H9 (cell line): ENCODE measurements around the gene TP53BP2. TPM values are rescaled to one million over a fixed set of nuclear protein-coding genes. Genes with fewer than 3 reads are reported as not detected.

Source experiments
- DNase-seq: peaks from one replicate; pipeline ENCODE4 v3.0.0-alpha.2; 2017
- H2AFZ ChIP-seq: one replicate; pipeline ENCODE4 v1.6.1; 2013; ENCODE audit warnings: mild to moderate bottlenecking, low read length, control low read depth, moderate library complexity
- H2AK5ac ChIP-seq: 2 replicates; pipeline ENCODE4 v1.6.1; 2013; ENCODE audit warnings: low read length, control low read depth, mixed read lengths; ENCODE audit not compliant: insufficient read length
- H2BK120ac ChIP-seq: one replicate; pipeline ENCODE4 v1.6.1; 2013; ENCODE audit warnings: low read depth, mild to moderate bottlenecking, low read length, control low read depth, inconsistent platforms; ENCODE audit not compliant: poor library complexity, severe bottlenecking
- H2BK12ac ChIP-seq: 2 replicates; pipeline ENCODE4 v1.6.1; 2013; ENCODE audit warnings: low read length, control low read depth, mixed read lengths, low read depth; ENCODE audit not compliant: insufficient read length
- H2BK15ac ChIP-seq: 2 replicates; pipeline ENCODE4 v1.6.1; 2013; ENCODE audit warnings: low read depth, low read length, control low read depth
- H2BK20ac ChIP-seq: one replicate; pipeline ENCODE4 v1.6.1; 2013; ENCODE audit warnings: low read depth, mild to moderate bottlenecking, low read length, control low read depth, inconsistent platforms; ENCODE audit not compliant: poor library complexity, severe bottlenecking
- H2BK5ac ChIP-seq: 2 replicates; pipeline ENCODE4 v1.6.1; 2013; ENCODE audit warnings: low read length, control low read depth, mixed read lengths; ENCODE audit not compliant: insufficient read length
- H3K14ac ChIP-seq: 2 replicates; pipeline ENCODE4 v1.6.1; 2013; ENCODE audit warnings: low read length, control low read depth; ENCODE audit not compliant: insufficient read depth
- H3K18ac ChIP-seq: 2 replicates; pipeline ENCODE4 v1.6.1; 2013; ENCODE audit warnings: low read depth, mild to moderate bottlenecking, mixed read lengths, low read length, control low read depth; ENCODE audit not compliant: insufficient read length
- H3K23ac ChIP-seq: 2 replicates; pipeline ENCODE4 v1.6.1; 2013; ENCODE audit warnings: low read length, control low read depth, mixed read lengths, low read depth; ENCODE audit not compliant: insufficient read length
- H3K23me2 ChIP-seq: 2 replicates; pipeline ENCODE4 v1.6.1; 2013; ENCODE audit warnings: low read depth, mild to moderate bottlenecking, mixed read lengths, low read length, control low read depth; ENCODE audit not compliant: insufficient read length, poor library complexity, severe bottlenecking
- H3K27ac ChIP-seq: 2 replicates; pipeline ENCODE4 v1.5.1; 2013; ENCODE audit warnings: low read length, control low read depth, mixed read lengths, low read depth; ENCODE audit not compliant: insufficient read length
- H3K27me3 ChIP-seq: 2 replicates; pipeline ENCODE4 v1.6.1; 2013; ENCODE audit warnings: low read length, control low read depth, inconsistent platforms; ENCODE audit not compliant: insufficient read depth
- H3K4ac ChIP-seq: 2 replicates; pipeline ENCODE4 v1.6.1; 2013; ENCODE audit warnings: low read depth, mild to moderate bottlenecking, control low read depth, inconsistent platforms, low read length, moderate library complexity
- H3K4me1 ChIP-seq: 2 replicates; pipeline ENCODE4 v1.6.1; 2013; ENCODE audit warnings: low read length, control low read depth, inconsistent platforms; ENCODE audit not compliant: insufficient read depth
- H3K4me2 ChIP-seq: 2 replicates; pipeline ENCODE4 v1.6.1; 2013; ENCODE audit warnings: low read length, control low read depth, mixed read lengths; ENCODE audit not compliant: insufficient read length, insufficient read depth
- H3K56ac ChIP-seq: 2 replicates; pipeline ENCODE4 v1.6.1; 2013; ENCODE audit warnings: low read depth, mild to moderate bottlenecking, mixed read lengths, low read length, control low read depth; ENCODE audit not compliant: insufficient read length
- H3K79me1 ChIP-seq: 2 replicates; pipeline ENCODE4 v1.6.1; 2013; ENCODE audit warnings: low read depth, mild to moderate bottlenecking, moderate library complexity, low read length, control low read depth, inconsistent platforms; ENCODE audit not compliant: insufficient read depth, poor library complexity, severe bottlenecking
- H3K79me2 ChIP-seq: 2 replicates; pipeline ENCODE4 v1.6.1; 2013; ENCODE audit warnings: low read length, control low read depth, inconsistent platforms; ENCODE audit not compliant: insufficient read depth
- H3K9ac ChIP-seq: 2 replicates; pipeline ENCODE4 v1.6.1; 2013; ENCODE audit warnings: low read length, control low read depth, mixed read lengths; ENCODE audit not compliant: insufficient read length; ENCODE audit errors: extremely low read depth
- H3K9me3 ChIP-seq: one replicate; pipeline ENCODE4 v1.6.1; 2013; ENCODE audit warnings: low read depth, low read length, inconsistent platforms; ENCODE audit not compliant: control insufficient read depth
- H3T11ph ChIP-seq: one replicate; pipeline ENCODE4 v1.6.1; 2013; ENCODE audit warnings: mild to moderate bottlenecking, low read length, control low read depth, inconsistent platforms
- H4K20me1 ChIP-seq: one replicate; pipeline ENCODE4 v1.6.1; 2013; ENCODE audit not compliant: control insufficient read depth, insufficient read length, insufficient read depth
- H4K5ac ChIP-seq: 2 replicates; pipeline ENCODE4 v1.6.1; 2013; ENCODE audit warnings: low read depth, mild to moderate bottlenecking, mixed read lengths, low read length, control low read depth; ENCODE audit not compliant: insufficient read length
- H4K8ac ChIP-seq: replicated peaks from 2 replicates; pipeline ENCODE4 v1.6.1; 2013; ENCODE audit warnings: low read length, control low read depth, mixed read lengths, low read depth; ENCODE audit not compliant: insufficient read length
- H4K91ac ChIP-seq: 2 replicates; pipeline ENCODE4 v1.6.1; 2013; ENCODE audit warnings: low read depth, mild to moderate bottlenecking, moderate library complexity, mixed read lengths, low read length, control low read depth; ENCODE audit not compliant: insufficient read length
- H3K27ac Mint-ChIP-seq, 3 experiments: 2 replicates in 2 of 3; 3 replicates in 1 of 3; pipeline ENCODE4 v1.8.0; 2020 to 2021; ENCODE audit warnings: mixed read lengths in 3 of 3, mild to moderate bottlenecking in 1 of 3, moderate library complexity in 1 of 3
- H3K27me3 Mint-ChIP-seq: 2 replicates; pipeline ENCODE4 v1.8.0; 2021; ENCODE audit warnings: low read depth, mild to moderate bottlenecking, moderate library complexity, mixed read lengths
- H3K36me3 Mint-ChIP-seq, 3 experiments: 2 replicates in 2 of 3; 3 replicates in 1 of 3; pipeline ENCODE4 v1.8.0; 2020 to 2021; ENCODE audit warnings: low read depth in 3 of 3, mixed read lengths in 3 of 3; ENCODE audit not compliant: insufficient read depth in 1 of 3
- H3K4me1 Mint-ChIP-seq, 2 experiments: 2 replicates each; pipeline ENCODE4 v1.8.0; 2020; ENCODE audit warnings: mixed read lengths in 2 of 2
- H3K4me3 Mint-ChIP-seq, 2 experiments: 2 replicates in 1 of 2; 3 replicates in 1 of 2; pipeline ENCODE4 v1.8.0; 2020 to 2021; ENCODE audit warnings: mild to moderate bottlenecking in 2 of 2, mixed read lengths in 2 of 2, moderate library complexity in 1 of 2
- H3K9me3 Mint-ChIP-seq, 2 experiments: 2 replicates in 1 of 2; 3 replicates in 1 of 2; pipeline ENCODE4 v1.8.0; 2020; ENCODE audit warnings: mild to moderate bottlenecking in 2 of 2, mixed read lengths in 2 of 2, moderate library complexity in 1 of 2
- WGBS: extraction: QIAGEN DNeasy Blood & Tissue Kit; methylation state at CpG from one replicate; pipeline ENCODE4 v1.1.7; 2013; ENCODE audit warnings: missing lambda C conversion rate, low lambda C conversion rate, mixed read lengths; ENCODE audit not compliant: insufficient read length; ENCODE audit errors: extremely low coverage; 5-methylcytosine and 5-hydroxymethylcytosine counted together
- total RNA-seq: library from RNA; stranded (reverse); gene quantifications from 2 replicates; pipeline ENCODE4 v1.2.1, GENCODE V29; 2021
- TF ChIP-seq, protein P1 (sequence below): fragments of 200-600 bp; sonication (generic); conservative IDR thresholded peaks from 3 replicates; pipeline ENCODE4 v1.8.0; 2021; ENCODE audit warnings: antibody characterized with exemption, mild to moderate bottlenecking

TP53BP2 gene
- total RNA-seq, 1 experiment from 2014 or later = 49.7 TPM

DNA sequence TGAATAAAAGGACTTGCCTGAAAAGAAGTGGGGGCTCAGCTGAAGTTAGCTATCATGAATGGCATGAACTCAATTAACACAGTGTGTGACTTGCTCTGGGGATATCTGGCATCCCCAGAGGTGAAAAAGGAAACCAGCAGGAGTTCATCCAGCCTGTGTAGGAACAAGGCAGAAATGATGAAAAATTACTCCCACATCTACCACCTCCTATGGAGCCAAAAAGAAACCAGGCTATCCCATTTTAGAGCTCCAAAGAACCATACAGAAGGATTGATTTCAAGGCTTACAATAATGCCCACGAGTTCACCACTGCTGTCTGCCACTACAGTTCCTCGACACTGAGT lies 25.3 kb downstream of the TP53BP2 start:
- no peaks in the 10 kb centered on the region for H3K9me3 Mint-ChIP-seq
- peaks cover 28 to 35% of the 10 kb centered on the region in 2 experiments for H3K4me1 Mint-ChIP-seq
- Histone ChIP-seq H4K20me1 (no peaks in the 10 kb centered on the region), H3K56ac (no peak overlapping the region), H2BK15ac (no peak overlapping the region), H3K4me1 (no peaks in the 10 kb centered on the region; the same call in 1 of the 2 replicates), H2BK12ac (no peak overlapping the region), H2AK5ac (no peak overlapping the region), H2AFZ (no peak overlapping the region), H3K4me2 (no peak overlapping the region), H3K23me2 (no peaks in the 10 kb centered on the region), H4K8ac (no peak overlapping the region), H3K79me1 (peaks cover 3% of the 10 kb centered on the region), H3K9ac (no peak overlapping the region), H3K9me3 (no peaks in the 10 kb centered on the region), H2BK120ac (no peak overlapping the region), H4K91ac (no peak overlapping the region), H2BK20ac (no peak overlapping the region), H2BK5ac (no peak overlapping the region), H3K27ac (no peak overlapping the region), H3K4ac (no peak overlapping the region), H3K18ac (no peak overlapping the region), H4K5ac (no peak overlapping the region), H3K27me3 (no peaks in the 10 kb centered on the region), H3K23ac (no peak overlapping the region), H3K79me2 (peaks cover 10% of the 10 kb centered on the region; the same call in 1 of the 2 replicates), H3K14ac (no peak overlapping the region), H3T11ph (no peak overlapping the region)
- H3K36me3 Mint-ChIP-seq = peaks cover 17 to 32% (median 31%) of the 10 kb centered on the region in 3 experiments
- H3K4me3 Mint-ChIP-seq = no peak overlapping the region
- DNase-seq = no peak
- H3K27me3 Mint-ChIP-seq = no peaks in the 10 kb centered on the region
- H3K27ac Mint-ChIP-seq = 0 out of 7 replicates have a peak overlapping the region, but pooled peaks of 1 of the 3 experiments have one; percentile 0
- TF ChIP-seq, protein P1, sequence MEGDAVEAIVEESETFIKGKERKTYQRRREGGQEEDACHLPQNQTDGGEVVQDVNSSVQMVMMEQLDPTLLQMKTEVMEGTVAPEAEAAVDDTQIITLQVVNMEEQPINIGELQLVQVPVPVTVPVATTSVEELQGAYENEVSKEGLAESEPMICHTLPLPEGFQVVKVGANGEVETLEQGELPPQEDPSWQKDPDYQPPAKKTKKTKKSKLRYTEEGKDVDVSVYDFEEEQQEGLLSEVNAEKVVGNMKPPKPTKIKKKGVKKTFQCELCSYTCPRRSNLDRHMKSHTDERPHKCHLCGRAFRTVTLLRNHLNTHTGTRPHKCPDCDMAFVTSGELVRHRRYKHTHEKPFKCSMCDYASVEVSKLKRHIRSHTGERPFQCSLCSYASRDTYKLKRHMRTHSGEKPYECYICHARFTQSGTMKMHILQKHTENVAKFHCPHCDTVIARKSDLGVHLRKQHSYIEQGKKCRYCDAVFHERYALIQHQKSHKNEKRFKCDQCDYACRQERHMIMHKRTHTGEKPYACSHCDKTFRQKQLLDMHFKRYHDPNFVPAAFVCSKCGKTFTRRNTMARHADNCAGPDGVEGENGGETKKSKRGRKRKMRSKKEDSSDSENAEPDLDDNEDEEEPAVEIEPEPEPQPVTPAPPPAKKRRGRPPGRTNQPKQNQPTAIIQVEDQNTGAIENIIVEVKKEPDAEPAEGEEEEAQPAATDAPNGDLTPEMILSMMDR = no peak
- WGBS = no CpG with 5 or more reads among the region's 2 CpGs
